ENCODE data around the gene LYPLA2.

The LYPLA2 gene

GRCh38 chr1:23837908-23838307 lies 47.0 kb downstream of the LYPLA2 start:
- DNase-seq (ENCODE audit: low read depth): no peak

- DNase-seq (ENCODE audit: low read depth): peak; percentile 69
These were observed 47.5 kb downstream of the LYPLA2 start for GRCh38 chr1:23838401-23838866.

GRCh38 chr1:23843644-23844043 lies 52.7 kb downstream of the LYPLA2 start:
- DNase-seq (ENCODE audit: low read depth): no peak
